CD4-positive, alpha-beta T cell treated with Interleukin-17A for 4 hours (primary cell): Measurements from ENCODE around the gene BACE1-AS.
"Not testable (repeated sequence)": the region's sequence is repeated elsewhere in the genome, so short reads cannot be mapped to it uniquely, and the experiment has no call there.

Source experiments
- DNase-seq: peaks from one replicate; pipeline ENCODE4 v3.0.0-alpha.2; 2020; ENCODE audit warnings: mixed read lengths

The BACE1-AS gene

DNA sequence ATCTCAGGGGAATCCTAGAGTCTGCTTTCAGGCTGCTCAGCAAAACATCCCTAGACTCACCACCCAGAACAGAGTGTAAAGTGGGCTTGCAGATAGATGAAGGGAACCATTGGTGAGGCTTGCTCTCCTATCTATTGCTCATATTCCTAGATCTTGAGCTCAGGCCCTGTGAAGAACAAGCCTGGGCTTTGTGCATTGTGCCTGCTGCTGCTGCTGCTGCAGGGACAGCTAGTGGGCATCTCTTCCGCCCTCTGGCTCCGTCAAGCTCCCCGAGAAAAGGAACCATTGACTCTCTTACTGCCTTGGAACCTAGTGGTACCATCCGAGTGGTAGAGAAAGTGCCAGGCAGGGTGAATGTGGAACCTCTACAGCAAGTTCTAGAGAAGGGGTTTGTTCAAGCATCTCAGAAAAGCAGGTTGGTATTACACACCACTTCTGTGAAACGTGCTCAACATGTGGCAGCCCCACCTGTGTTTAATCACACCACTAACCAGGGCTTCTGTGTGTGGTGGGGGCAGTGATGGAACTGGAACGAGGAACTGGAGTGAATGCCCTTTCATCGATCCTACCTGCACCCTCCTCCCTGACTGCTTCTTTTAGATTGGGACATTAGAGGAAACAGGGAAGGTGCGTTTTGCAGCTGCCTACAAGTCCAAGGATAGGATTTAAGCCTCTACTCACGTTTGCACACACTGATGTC is 4.4 kb downstream of the BACE1-AS start:
- DNase-seq, result no peak

DNA sequence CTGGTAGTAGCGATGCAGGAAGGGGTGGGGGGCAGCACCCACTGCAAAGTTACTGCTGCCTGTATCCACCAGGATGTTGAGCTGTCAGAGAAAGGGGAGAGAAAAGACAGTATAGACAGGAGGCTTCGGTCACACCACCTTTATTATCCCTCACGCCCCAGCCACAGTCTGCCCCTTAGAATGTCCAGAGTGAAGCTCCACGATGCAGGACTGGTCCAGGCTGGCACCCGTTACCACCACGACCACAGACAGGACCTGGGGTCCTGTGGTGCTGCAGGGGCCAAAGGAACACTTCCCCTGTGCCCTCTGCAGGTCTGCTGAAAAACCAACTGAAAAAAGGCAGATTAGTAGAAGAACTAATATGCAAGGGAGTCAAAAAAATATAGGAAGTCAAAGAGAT is 5.7 kb downstream of the BACE1-AS start:
- DNase-seq, result no peak

DNA sequence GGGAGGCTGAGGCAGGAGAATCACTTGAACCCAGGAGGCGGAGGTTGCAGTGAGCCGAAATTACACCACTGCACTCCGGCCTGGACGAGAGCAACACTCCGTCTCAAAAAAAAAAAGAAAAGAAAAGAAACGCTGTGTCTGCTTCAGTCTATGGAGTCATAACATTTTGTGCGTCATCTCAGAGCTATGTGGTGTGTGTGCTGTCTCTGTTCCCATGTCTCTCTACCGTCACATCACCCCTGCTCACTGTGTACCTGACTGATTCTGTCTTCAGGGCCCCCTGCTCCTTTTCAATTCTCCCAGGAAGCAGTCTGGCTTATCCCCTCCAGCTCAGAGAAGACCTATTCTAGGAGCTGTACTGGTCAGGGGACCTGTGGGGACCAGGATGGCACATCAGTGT is 7.0 kb downstream of the BACE1-AS start:
- DNase-seq, result no peak

DNA sequence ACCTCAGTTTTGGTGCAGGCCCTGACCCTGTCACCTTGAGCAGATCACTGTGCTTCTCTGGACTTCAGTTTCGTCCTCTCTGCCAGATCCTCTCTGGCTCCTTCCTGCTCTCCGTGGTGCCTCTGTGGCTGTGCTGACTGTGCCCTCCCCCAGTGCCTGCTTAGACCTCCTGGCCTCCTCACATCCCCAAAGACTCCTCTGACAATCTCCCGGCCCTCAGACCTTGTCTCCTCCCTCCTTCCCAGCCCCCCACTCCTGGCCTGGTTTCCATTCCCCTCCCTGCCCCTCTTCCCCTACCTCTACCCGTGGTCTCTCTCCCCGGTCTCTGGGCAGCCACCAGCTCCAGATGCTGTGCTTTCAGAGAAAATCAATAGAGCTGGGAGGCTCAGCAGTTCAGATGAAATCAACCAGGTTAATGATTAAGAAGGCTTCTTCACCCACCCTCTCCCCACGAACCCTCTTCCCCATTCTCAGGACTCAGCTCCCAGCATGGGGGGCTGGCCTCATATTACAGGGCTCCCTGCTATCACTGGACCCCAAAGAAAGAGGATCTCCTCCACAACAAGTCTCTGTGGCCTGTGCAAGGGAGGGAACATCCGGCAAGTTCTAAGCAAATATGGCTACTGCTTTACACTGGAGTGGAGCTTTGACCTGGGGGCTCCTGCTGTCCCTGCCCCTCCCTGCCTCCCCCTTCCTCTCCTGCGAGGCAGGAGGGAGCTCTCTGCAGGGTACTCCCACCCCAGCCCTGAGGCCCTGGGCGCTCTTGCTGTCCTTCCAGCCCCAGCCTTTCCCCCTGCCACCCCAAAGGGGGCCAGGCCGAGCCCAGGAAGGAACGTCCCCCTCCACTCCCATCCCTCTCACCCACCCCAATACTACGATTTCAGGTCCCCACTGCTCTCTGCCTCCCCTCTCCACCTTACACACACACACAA is 8.5 kb downstream of the BACE1-AS start:
- DNase-seq, result no peak

DNA sequence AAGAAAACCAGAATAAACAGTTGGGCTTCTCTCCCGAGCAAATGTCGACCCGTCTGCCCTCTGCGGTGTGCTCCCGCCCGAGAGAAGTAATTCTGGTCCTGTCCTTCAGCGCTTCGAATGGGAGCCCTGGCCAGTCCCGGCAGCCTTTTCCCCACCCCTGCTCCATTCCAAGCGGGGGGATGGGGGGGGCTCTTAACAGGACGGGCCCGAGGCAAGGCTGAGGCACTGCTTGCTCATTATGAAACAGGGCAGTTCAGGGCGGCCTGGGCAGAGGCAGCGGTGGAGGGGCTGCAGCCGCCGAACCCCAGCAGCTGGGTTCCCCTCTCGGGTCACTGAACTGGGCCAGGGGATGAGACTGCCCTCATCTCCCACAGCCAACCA is 9.1 kb downstream of the BACE1-AS start:
- DNase-seq, result no peak

DNA sequence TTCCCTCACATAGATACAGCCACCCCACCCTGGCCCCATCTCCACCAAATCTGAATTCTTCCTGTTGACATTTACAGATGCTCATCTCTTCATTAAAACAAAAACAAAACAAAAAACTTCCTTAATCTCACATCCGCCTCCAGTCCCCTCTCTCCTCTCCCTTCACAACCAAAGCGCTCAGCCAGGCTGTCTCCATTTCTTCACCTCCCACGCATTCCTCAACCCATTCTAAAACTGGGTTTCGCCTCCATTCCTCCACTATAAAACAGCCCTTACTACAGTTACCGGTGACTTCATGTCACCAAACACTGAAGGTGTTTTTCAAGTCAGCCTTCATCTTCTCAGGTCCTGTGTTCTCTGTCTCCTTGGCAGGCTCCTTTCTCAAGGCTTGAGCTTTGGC is 9.6 kb downstream of the BACE1-AS start:
- DNase-seq, result no peak

DNA sequence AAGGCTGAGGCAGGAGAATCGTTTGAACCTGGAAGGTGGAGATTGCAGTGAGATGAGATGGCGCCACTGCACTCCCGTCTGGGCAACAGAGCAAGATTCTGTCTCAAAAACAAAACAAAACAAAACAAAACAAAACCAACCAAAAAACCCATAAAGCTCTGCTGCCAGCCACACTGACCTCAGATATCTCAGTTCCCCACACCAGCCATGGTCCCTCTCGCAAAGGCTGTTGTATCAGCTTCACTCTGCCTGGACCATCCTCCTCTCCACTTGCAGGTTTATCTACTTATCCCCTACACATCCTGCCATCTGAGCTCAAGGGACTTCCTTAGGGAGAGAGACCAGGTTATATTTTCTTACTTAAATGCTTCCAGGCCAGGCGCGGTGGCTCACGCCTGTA is 11.1 kb downstream of the BACE1-AS start:
- DNase-seq, result no peak

DNA sequence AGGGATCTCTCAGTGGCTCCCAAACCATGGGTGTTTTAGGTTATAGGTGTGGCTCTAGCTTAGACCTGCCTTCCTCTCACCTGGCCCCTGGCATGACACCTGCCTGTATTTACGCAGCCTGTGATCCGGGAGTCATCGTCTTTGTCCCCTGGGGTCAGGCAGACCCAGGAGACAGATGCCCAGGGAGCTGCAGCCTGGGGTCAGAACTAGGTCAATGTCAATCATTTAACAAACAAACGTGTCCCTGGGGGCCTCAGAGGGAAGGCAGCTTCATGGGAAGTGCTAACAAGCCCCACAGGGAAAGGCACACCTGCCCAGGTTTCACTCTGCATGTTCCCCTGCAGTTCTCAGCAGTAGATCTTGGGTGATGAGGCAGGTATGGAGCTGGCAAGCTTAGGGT is 12.0 kb downstream of the BACE1-AS start:
- DNase-seq, result no peak

DNA sequence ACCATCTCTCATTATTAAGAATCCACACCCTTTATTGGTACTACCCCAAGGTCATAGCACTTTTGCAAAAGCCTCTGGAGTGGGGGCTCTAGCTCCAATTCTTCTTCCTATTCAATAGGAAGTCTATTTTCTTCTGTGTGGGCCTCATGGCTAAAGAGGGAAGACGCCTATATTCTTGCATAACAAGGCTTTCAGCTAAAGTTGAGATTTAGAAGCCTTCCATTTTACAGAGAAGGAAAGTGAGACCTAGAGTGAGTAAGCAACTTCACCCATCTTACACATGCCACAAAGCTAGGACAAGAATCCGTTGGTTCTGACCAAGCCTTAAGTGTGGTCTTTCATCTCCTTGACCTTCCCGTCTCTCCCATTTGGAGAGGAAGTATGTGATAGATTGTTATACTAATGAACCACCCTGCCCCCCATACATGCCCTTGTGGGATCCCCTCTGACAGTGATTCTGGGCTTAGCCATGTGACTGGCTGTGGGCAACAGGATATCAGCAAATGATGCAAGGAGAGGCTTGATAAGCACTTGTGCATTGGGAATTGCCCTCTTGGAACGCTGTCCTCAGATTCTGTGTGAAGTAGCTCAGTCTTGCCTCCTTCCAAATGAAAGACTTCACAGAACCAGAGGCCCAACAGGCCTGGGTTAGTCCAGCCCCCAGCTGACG is 12.6 kb downstream of the BACE1-AS start:
- DNase-seq, result no peak

DNA sequence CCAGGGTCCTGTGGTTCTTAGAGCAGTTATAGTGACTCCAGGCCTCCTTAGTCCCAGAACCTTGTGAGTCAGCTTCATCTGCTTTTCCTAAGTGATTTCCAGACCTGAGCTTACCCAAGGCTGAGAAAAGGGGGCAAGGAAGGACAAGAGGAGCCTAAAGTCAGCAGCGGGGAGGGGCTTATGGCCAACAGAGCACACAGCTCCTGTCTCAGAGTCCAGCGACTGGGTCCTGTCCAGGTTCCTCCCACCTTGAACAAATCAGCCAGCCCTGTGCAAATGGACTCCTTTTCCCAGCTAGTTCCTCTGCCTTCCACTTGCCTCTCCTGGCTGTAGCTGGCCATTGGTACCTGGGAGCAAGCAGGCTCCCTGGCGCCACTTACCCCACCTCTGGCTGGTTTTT is 14.0 kb downstream of the BACE1-AS start:
- DNase-seq, result no peak

DNA sequence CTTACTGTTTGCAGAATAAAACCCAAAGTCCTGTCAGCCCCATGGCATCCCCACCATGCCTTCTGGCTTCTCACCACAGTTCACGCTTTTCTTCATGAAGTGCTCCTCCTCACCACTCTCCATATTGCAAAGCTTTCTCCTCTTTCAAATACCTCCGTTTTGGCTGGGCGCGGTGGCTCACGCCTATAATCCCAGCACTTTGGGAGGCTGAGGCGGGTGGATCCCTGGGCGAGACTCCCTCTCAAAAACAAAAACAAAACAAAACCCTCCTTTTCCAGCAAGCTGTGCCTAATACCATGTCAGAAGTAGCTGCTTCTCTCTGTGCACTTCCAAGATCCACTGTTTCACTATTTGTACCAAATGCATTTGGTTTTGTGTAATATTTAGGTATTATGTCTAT is 18.2 kb downstream of the BACE1-AS start:
- no peak for DNase-seq

DNA sequence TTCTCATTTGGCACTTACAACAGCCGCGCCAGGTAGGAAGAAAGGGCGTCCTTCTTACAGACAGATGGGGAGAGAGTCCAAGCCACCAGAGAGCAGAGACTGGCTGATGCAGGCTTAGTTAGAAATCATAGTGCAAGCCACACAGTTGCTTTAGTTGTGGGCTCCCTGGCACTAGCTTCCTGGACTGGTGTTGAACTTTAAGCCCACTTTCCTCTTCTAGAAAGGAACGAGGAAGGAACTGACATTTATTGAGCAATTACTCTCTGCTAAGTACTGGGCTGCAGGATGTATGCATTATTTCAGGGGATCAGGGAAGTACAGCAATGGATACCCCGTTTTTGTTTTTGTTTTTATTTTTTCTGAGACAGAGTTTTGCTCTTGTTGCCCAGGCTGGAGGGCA is 21.9 kb downstream of the BACE1-AS start:
- DNase-seq, result no peak

DNA sequence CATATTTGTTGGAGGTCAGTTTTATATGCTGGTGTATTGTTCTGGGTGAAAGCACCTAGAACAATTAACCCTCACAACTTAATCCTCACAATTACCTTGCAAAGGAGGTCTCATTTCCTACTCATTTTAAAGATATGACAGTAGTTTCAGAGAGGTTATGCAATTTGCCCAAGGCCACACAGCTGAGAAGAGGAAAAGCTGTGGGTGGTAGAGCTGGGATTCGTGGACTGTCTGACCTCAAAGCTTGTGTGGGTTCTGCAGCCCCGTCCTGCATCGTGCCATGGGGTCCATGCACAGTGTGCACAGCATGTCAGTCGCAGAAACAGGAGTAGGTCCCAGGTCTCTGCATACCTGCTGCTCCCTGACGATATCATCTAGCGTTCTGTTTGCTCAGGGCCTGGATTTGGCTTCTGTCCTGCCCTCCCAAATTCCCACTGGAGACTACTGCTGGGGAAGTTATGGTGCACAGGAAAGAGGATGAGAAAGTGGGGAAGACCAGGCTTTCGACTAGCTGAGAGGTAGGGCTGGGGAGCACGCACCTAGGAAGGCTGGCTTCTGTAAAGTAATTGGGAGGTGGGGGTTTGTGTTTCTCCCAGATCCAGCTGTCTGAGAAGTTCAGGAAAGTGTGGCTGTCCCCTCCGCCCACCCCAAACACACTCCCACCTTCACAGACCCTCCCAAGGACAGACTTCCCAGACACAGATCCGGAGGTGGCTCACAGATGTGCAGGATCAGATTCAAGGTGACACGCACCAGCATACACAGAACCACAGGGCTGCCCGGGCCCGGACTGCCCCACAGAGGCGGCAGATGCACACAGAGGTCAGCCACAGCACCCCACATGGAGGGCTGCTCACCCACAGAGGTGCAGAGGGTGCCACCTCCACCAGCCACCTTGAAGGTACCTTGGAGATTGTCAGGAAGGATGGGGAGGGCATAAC is 23.0 kb downstream of the BACE1-AS start:
- DNase-seq, result no peak

DNA sequence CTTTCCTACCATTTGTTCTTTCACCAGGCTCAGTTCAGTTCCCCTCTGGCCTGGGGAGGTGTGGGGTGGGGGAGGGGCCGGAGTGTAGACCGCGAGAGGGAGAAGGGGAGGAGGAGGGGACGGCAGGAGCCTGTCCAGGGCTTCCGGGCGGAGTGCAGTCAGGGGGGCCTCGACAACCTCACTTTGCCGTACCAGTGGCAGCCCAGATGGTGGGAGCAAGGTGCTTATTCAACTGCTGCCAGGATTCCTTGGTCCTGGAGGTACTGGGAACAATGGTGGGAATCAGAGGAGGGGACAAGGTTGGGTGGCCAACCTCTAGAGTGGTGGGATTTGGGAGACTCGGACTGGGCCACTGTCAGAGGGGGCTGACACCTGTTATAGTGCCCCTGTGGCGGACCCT is 23.7 kb downstream of the BACE1-AS start:
- DNase-seq, result no peak

DNA sequence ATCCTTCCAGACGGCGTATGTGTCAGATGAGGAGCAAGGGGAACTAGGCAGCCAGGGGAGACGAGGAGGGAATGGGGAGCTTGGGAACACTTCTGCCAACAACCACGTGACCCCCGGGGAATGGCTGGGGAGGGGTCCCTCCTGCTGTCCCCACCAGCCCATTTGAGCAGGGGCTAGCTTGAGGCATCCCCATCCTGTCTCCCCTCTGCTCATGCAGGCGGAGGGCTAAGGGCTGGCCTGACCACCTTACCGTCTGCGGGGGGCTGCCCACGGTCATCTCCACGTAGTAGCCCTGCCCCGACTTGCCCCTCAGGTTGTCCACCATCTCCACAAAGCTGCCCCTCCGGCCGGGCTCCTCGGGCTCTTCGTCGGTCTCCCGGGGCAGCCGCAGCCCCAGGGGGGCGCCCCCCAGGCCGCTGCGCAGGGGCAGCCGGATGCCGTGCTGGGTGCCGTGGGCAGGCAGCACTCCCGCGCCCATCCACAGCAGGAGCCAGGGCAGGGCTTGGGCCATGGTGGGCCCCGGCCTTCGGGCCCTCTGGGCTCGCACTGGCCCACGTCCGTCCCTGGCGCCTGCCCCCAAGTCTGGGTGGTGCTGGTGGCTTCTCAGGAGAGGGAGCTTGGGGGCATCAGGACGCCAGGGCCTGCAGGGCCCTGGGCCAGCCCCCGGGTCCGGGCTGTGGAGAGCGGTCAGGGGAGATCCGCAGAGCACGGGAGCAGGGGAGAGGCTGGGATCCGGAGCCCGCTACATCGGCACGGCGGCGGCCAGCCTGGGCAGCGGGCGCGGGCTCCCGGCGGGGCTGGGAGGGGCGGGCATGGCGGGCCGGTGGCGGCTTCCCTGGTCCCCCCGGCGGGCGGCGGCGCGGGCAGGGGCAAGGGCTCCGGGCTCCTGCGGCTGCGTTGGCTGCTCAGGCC is 24.4 kb downstream of the BACE1-AS start:
- DNase-seq, result peak; percentile 37

DNA sequence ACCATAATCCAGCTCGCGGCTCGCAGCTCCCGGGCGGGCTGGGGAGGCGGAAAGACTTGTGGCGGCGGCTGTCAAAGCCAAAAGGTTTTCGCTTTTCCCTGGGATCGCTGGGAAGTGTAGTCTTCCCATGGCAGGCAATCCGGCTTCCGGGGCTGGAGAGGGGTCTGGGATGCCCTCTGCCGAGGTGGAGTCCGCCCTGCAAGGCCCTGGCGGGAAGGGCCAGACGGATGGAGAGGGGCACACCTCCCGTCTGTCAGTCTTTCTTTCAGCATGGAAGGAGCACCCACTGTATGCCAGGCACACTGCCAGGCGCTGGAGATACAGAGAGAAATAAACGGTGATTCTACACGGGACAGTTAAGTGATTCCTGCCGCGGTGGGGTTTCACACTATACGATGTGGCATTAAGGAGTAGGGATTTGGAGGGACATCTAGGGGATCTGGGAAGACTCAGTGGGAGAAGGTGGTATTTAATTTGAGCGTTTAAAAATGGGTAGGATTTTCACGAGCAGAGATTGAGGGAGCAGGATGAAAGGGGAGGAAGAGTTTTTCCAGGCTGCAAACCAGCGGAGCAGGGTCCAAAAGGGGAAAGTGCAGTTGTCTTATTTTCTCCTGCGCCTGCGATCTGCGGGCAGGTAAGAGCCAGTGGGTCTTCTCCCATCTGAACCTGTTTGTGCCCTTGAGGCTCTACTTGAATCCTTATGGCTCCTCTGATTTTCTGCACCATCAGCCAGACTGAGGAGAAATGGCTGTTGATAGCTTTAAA is 25.2 kb downstream of the BACE1-AS start, which contains the start of gene BACE1:
BACE1 (minus strand) TSS at position 60 of the 765 bp plus-strand sequence. CDS start 461 bp downstream, outside the sequence.
- no peak for DNase-seq

DNA sequence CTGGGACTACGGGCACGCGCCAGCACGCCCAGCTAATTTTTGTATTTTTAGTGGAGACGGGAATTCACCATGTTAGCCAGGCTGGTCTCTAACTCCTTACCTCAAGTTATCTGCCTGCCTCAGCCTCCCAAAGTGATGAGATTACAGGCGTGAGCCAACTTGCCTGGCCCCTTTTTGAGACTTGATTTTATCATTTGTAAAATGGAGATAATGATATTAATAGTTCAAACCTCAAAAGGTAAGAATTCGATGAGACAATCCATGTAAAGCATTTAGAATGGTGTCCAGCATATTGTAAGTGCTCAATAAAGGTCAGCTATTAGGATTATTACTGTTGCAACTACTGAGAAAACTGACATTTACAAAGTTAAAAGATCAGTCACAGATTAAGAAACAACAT is 27.6 kb downstream of the BACE1-AS start:
- DNase-seq, result no peak

DNA sequence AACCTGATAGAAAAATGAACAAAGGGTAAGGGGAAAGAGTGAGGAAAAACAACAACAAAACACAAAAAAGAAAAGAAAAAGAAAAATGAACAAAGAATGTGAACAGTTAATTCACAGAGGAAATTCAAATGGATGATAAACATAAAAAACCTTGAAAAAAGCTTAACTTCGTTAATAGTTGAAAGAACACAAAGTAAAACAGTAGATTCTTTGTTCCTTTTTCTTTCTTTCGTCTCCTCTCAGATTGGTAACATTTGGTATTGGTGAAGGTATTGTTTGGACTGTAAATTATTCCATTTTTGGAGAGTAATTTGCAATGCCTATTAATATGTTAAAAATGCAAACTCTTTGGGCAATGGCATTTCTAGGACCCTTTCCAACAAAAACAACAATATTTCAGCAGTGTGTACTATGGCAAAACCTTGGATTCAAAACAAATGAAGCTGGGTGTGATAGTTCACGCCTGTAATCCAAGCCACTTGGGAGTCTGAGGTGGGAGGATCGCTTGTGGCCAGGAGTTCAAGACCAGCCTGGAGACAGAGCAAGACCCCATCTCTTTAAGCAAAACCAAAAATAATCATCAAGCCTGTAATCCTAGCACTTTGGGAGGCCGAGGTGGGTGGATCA is 28.2 kb downstream of the BACE1-AS start:
- no peak for DNase-seq

DNA sequence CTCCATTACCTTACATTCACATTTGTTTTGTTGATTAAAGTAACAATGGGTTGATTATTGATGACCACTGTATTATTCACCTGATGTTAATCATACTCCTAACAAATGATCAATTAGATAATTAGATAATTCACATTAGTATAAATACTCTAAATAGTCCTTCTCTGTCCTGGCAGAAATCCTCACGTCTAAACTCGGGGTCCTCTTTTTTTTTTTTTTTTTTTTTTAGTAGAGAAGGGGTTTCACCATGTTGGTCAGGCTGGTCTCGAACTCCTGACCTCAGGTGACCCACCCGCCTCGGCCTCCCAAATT is 36.1 kb downstream of the BACE1-AS start:
- DNase-seq, result not testable (repeated sequence)
